GM21367 (cell line): Measurements from ENCODE around the gene GABRR2.
"Not testable (repeated sequence)": the region's sequence is repeated elsewhere in the genome, so short reads cannot be mapped to it uniquely, and the experiment has no call there.

Experiments
- ATAC-seq: cut with Tn5 transposase; IDR thresholded peaks from one replicate; pipeline ENCODE4 v1.9.1; 2021; ENCODE audit not compliant: unreplicated experiment

The GABRR2 gene

DNA sequence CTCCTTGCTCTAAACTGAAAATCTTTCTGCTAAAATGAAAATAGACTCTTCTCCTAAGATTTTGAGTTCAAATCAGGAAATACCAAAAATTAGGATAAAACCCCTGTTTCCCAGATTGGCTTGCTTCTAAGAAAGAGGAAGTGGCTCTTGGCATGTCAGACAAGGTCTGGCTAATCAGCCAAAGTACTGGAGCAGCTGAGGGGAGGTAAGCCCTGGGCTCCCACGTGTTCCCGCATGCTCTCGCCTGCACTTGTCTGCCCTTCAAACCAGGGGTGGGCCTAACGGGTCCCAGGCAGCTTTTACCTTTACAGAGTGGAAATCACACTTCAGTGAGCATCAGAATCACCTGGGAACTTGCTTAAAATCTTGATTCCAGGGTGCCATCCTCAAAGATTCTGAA, 54.8 kb downstream of the GABRR2 start:
- no peak for ATAC-seq

GRCh38 chr6:89258912-89259311, 56.2 kb downstream of the GABRR2 start:
- ATAC-seq, result peak; percentile 57

- ATAC-seq, result no peak
These were observed 57.3 kb downstream of the GABRR2 start for GRCh38 chr6:89257781-89258180.

GRCh38 chr6:89257346-89257745, 57.8 kb downstream of the GABRR2 start:
- ATAC-seq, result no peak

GRCh38 chr6:89255417-89255816, 59.7 kb downstream of the GABRR2 start:
- no peak for ATAC-seq

GRCh38 chr6:89254569-89254968, 60.5 kb downstream of the GABRR2 start:
- no peak for ATAC-seq

- ATAC-seq, result no peak
These were observed 62.2 kb downstream of the GABRR2 start for GRCh38 chr6:89252907-89253306.

DNA sequence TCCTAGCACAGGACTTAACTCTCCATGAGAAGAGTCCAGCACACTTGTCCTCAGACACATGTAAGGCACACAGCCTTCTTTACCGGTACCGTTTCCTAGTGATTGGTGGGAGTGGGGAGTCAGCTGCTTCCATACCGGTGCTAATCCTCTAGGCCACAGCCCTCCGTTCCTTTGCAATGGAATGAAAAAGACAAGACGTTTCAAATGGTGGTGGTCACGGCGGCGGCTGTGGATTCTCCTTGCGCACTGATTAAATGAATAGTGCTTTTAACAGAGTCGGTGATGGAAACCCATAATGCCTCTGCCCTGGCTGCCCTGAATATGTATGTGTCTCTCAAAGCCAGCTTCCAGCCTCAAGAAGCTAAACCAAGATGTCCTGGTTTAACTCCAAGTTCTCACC, 63.1 kb downstream of the GABRR2 start:
- no peak for ATAC-seq

DNA sequence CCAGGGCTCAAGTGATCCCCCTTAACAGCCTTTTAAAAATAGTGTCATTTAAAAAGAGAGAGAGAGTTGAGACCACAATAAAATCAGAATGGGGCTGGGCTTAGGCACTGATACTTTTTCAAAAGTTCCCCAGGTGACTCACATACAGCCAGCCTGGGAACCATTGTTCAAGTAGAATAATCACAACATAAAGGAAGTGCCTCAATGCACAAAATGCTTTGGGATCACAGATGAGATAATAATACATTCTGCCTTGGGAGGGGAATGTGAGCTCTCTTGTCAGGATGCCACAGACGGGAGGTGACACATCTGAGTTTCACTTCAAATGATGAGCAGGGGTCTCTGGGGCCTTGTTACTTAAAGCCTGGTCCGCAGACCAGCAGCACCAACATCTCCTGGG, 63.9 kb downstream of the GABRR2 start:
- no peak for ATAC-seq

DNA sequence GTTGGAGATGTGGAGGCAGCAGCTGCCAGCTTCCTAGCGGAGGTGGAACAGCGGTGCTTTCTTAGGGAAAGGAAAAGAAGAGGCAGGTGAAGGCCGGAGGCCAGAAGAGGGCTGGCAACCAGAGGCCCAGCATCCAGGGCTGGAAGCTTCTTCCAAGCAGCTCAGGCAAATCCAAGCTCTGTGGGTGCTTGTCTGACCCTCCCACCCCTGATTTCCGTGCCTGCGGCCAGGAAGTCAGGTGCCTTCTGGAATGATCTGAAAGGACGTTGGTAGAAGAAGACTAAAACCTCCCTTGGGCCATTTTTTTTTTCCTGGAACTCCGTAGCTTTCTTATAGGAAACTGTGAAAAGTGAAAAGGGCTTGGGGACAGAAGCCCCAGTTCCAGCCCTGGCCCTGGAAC, 64.9 kb downstream of the GABRR2 start:
- no peak for ATAC-seq

- no peak for ATAC-seq
These were observed 70.7 kb downstream of the GABRR2 start for GRCh38 chr6:89244241-89244985.

DNA sequence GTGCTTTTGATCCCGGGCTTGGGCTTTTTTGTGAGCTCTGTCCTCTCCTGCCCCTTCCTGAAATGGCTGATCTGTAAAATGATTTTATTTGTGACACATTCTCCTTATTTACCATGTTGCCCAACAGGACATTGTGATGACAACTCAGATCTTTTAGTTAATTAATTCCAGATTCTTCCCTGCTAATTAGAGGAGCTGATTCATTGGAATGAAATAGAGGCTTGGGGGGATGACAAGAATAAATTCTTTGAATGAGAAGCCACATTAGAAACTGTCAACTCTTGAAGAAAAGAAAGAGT, 71.8 kb downstream of the GABRR2 start:
- ATAC-seq, result no peak

DNA sequence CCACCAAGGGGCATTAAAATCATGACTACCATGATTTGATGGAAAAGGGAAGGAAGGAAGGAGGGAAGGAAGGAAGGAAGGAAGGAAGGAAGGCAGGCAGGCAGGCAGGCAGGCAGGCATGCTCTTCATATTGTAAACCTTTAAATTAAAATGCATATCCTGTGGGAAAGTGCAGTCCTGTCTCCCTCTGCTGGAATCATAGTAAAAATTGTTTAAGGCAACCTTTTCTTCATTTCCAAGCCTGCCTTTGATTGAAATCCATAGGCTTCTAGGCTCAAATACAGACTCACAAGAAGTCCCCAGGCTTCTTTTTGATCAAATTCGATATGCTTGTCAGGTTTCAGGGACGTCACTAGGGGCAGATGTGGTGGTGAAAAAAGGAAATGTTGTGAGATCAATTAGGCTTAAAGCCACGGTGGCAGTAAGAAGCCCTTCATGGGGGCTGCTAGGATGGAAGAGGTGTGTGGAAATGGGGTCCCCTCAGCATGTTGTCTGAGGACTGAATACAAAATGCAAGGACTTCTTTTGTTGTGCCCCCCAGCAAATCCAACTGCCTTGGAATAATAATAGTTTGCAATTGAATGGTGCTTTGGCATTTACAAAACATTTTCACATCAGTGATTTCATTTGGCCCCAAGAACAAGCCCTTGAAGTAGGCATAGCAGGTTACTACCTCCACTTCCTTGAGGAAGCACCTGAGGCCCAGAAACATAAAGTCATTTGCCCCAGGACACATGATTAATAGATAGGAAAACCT, 72.3 kb downstream of the GABRR2 start:
- no peak for ATAC-seq

GRCh38 chr6:89239338-89239737, 75.8 kb downstream of the GABRR2 start:
- ATAC-seq, result no peak

DNA sequence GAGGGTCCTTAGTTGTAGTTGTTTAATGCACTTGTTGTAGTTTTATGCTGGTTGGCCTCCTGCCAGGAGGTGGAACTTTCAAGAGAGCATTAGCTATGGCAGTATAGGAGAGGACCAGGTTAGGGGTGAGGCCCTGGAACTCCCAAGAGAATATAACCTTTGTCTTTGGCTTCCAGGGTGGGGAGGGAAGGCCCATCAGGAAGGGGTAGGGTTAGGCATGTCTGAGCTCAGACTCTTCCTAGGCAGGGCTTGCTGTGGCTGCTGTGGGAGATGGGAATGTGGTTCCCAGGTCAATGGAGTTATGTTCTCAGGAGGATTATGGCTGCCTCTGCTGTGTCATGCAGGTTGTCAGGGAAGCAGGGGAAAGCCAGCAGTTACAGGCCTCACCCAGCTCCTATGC, 77.9 kb downstream of the GABRR2 start:
- no peak for ATAC-seq

DNA sequence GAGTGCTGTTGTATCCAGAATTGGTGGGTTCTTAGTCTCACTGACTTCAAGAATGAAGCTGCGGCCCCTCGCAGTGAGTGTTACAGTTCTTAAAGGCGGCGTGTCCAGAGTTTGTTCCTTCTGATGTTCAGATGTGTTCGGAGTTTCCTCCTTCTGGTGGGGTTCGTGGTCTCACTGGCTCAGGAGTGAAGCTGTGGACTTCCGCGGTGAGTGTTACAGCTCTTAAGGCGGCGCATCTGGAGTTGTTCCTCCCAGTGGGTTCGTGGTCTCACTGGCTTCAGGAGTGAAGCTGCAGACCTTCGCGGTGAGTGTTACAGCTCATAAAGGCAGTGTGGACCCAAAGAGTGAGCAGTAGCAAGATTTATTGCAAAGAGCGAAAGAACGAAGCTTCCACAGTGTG, 81.5 kb downstream of the GABRR2 start:
- ATAC-seq, result not testable (repeated sequence)

DNA sequence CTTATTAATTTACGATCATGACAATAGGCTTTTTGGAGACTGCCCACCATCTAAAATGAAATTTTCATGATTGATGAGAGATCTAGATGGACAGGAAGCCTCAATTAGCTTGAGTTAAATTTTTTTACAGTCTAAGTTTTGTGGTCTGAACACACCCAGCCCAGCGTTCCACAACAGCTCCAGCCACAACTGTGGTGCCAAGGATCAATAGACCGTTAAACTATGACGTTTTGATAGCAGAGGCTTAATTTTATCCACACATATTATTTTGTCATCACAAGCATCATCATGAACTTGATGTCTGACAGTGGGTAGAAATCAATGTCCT, 92.4 kb downstream of the GABRR2 start:
- no peak for ATAC-seq

DNA sequence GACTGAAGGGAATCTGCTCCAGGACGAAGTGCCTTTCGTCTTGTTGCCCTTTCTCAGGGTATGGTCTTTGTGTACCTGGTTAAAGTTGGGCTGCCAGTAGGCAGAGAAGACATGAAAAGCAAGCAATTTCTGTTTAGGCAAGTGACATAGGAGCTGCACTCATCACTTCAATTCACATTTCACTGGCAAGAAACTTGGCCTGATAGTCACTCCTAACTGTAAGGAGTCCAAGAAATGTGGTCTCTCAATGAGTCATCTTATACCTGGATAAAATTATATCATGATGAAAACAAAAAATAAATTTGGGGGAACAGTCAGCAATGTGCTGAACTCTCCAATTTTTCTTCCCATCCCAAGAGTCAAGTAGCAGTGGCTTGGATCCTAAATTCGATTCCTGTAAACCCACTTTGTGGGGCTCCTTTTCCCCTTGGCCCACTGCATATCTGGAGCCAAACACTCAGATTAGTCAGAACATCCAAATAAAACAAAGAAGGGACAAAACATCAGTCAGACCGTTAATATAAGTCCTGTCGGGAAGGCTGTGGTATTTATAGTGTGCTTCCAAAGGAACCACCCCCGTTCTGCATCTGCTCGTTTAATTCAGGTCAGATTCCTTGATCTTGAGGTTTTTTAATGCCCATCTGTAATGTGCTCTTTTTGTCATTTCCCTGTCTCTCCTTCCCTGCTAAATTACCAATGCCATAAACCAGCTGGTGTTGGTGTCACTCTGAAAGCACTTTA, 93.0 kb downstream of the GABRR2 start:
- no peak for ATAC-seq

DNA sequence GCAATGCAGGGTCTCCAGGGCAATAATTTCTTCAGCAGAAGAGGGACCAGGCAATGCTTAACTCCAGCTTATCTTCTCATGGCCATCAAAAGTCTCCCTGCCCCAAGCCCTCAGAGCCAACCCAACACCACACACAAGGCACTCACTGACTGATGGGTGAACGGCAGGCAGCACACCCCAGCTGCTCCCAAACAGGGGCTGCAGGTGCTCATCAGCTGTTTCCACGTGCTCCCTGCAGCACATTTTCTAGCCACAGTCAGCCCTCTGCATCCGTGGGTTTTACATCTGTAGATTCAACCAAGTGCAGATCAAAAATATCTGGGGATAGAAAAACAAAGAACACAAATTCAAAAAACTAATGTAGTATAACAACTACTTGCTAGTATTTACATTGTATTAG, 94.0 kb downstream of the GABRR2 start:
- no peak for ATAC-seq

DNA sequence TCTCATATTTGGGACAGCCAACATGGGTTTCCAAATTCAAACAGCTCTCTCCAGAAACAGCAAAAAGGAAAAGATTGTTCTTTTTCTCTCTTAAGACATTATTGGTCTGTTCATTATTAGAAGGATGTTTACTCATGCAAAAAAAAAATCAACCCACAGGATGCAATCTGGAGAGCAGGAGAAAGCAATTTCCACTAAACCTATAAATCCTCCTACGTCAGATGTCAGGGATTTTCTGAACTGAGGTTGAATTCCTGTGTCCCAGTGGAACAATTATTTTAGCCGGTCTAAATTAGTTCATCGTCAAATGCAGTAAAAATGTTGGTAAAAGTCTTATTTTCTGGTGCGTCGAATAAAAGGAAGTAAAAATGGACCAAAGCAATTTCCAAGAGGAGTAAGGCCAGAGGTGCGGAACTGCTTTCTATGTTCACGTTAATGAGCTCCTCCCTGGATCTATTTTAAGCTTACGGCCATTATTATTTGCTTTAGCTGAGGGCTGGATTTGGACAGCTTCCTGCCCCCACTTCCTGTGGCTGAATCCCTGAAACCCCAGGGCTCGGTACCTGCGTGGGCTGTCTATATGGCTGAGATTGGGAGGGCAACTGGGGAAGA, 97.7 kb downstream of the GABRR2 start, which contains the start of gene GABRR1:
TSS of gene GABRR1 (minus strand) at position 60 of the 612 bp plus-strand sequence. CDS start at position 24, 36 bp downstream.
- ATAC-seq, result no peak

DNA sequence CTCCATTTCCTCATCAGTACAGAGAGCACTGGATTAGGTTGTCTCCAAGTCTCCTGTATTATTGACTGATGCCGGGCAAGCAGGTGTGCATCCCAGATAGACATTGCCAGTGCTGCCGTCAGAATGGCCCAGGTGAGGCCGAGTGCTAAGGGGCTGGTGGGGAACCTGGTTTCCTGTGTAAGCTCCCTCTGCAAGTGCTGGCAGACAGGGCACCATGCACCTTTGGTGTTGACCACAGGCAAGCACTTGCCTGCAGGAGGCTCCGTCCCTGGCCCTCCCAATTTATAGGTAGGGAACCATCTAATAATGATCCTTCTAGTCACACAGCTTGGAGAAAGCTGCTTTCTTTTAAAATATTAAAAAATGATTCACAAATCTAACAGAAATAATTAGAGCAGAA, 98.7 kb downstream of the GABRR2 start:
- no peak for ATAC-seq

DNA sequence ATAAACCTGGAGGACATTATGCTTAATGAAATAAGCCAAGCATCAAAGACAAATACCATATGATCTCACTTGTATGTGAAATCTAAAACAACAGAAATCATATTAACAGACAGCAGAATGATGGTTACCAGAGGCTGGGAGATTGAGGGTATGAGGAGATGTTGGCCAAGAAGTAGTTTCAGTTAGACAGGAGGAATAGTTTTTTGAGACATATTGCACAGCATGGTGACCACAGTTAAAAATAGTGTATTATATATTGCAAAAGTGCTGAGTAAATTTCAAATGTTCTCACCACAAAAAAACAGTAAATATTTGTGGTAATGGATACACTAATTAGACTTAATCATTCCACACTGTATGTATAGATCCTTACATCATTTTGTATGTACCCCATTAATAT, 99.7 kb downstream of the GABRR2 start:
- ATAC-seq, result no peak
